ENCODE data around the gene TMED10.
A peak's percentile ranks its signal among the peaks of the same experiment; 100 is the strongest.

TMED10 gene

DNA sequence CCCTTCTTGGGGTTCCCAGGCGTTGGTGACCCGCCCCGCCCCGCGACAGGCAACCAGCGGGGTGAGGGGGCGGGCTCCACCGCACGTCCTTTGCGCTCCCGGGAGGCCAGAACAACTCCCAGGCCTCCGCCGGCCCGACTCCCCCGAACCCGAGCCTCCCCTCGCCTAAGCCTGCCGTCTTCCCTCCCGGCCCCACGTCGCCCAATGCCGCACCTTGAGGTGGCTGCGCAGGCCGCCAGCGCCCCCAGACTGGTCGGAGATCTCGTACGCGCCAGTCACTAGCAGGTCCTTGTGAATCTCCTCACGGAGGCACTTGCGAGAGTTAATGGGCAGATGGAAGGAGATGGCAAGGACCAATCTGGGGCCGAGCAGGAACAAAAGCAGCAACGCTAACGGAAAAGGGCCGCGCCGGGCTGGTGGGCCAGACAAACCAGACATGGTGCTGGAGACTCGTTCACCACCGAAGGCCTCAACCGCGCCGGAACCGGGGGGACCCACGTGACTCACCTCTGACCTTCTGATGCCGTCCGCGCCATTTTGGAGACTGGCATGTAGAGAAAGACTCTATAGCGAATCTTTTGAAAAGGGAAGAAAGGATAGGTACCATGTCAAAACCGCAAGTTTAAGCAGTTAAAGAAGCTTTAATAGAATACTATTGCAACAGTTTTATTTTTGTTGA, at the start of gene TMED10:
Gene TMED10, minus strand, starts transcription at position 471 of the 679 bp plus-strand sequence. Its CDS starts 33 bp downstream, at position 438.
- peak; percentile 83 to 85 for DNase-seq (ENCODE audit: low read depth in 2 of 2)

DNA sequence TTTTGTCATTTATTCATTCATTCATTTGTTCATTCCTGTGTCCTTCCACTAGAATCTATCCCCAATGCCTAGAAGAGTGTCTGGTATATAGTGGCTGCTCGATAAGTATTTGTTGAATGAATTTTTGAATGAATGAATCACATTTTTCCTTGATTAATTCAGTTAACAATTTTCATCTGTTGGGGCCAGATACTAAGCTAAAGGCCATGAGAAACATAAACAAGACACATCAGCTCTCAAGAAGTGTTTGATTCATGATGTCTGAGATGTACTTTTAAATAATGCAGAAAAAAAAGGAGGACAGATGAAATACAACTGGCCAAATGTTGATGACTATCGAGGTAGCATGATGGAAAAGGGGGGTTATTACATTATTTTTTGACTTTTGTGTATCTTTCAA, 48.1 kb upstream of the TMED10 start:
- DNase-seq (ENCODE audit: low read depth in 2 of 2), result no peak

DNA sequence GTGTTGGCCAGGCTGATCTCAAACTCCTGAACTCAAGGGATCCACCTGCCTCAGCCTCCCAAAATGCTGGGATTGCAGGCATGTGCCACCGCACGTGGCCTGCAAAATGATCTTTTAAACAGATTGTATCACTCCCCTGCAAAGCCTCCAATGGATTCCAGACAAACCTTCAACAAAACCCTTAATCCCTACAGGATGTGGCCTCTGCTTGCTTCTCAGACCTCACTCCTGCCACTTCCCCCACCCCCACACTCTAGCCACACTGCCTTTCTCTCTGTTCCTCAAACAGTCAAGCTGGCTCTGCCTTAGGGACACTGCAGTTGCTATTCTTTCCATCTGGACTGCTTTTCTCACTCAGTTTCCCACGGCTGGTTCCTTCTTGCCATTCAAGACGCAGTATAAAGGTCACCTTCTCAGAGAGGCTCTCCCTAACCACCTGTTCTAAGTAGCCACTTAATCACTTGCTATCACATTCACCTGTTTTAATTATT, 47.3 kb upstream of the TMED10 start:
- DNase-seq (ENCODE audit: low read depth in 2 of 2), result no peak

DNA sequence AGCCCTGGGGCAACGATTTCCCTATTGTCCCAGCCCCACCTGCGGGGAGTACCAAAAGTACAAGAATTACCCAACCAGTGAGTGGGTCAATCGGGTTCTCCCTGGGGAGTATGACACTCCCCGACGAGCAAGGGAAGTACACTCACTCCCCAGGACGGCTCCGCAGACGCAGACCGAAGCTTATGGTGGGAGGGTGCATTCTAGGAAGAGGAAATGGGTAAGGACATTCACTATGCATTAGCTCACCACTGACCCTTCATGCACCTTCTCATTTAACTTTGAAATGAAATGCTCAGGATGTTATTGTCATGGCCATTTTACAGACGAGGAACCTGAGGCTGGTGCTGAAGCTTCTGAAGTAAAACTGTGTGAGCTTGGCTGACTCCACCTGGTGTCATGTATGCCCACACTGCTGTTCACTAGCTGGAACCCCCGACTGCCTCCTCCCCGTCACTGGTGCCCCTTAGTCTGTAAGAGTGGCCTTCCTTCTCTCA, 45.8 kb upstream of the TMED10 start:
- DNase-seq (ENCODE audit: low read depth in 2 of 2), result no peak

DNA sequence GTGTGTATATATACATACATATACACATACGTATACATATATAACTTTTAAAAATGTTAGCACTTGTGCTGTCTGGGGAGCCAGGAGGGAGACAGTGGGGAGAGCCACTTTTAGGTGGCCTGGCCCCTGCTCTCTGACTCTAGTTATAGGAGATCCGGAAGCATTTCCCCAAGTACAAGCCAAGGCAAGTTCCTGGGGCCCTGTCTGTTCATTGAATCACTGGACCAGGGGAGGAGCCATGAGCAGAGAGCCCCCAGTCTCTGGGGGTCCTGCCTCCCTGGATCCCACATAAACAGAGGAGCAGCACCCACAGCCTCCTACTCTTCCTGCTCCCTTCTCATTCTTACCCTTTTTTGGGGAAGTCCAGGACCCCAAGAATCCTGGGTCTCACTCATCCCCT, 45.4 kb upstream of the TMED10 start:
- no peak for DNase-seq (ENCODE audit: low read depth in 2 of 2)

DNA sequence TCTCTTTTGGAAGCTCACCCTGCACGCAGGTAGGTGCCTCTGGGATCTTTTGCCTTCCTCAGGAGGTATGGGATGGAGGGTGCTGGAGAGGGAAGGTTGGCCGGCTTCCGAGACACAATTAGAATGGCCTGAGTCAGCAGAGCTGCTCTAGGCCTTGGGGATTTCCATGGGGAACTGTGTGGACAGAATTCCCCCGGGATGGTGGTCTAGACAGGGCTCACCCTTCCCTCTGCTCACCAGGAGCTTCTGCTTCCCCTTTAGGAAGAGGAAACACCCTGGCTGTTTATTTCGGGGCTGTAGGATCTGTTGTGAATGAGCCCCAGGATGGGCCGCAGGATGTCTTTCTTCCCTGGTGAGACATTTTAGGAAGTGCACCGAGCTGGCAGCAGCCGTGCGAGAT, 43.7 kb upstream of the TMED10 start:
- DNase-seq (ENCODE audit: low read depth in 2 of 2), result no peak

DNA sequence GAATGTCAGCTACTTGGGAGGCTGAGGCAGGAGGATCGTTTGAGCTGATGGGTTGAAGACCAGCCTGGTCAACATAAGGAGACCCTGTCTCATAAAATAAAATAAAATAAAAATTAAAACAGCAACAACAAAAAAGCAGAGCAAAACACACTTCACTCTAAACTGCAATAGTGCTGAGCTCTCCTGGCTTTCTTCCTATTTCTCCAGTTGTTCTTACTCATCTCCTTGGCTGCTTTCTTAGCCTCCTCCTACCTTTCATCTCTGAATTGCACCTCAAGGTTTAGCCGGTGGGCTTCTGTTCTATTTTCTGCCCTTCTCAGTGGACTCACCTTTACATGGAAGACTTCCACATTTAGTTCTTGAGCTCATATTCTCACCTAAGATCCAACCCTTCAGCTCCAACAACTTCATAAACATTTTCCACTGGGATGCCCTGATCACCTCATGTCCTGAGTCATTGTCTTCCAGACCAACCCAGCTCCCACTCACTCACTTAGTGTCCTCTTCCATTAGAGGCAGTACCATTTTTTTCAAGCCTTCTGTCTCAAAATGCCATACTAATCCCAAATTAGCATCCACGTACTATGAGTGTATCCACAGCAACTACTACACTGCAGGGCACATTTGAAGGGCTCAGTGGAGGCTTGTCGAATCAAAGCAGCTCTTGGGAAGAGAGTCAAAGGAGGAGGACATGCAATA, 41.2 kb upstream of the TMED10 start:
- DNase-seq (ENCODE audit: low read depth in 2 of 2), result no peak

DNA sequence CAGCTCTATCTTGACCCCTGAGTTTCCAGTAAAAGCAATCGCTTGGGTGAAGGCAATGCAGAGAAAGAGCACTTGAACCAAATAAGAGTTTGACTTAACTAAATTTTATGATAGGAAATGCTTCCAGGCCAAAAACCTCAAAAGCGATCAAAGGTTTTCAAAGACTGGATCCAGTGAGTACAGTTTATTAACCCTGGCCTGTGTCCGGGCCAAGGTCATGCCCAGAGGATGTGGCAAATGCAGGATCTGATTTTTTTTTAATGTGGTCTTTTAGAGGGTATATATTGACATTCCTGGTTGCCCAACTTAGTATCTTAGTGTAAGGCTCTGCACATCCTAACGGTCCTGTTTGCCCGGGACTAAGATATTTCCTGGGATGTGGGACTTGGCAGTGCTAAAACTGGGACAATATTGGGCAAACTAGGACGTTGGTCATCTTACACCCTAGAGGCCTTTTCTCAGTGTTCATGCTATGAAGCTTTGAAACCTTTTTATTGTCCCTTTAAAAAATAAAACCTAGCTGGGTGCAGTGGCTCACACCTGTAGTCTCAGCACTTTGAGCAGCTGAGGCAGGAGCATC, 40.1 kb upstream of the TMED10 start:
- no peak for DNase-seq (ENCODE audit: low read depth in 2 of 2)

DNA sequence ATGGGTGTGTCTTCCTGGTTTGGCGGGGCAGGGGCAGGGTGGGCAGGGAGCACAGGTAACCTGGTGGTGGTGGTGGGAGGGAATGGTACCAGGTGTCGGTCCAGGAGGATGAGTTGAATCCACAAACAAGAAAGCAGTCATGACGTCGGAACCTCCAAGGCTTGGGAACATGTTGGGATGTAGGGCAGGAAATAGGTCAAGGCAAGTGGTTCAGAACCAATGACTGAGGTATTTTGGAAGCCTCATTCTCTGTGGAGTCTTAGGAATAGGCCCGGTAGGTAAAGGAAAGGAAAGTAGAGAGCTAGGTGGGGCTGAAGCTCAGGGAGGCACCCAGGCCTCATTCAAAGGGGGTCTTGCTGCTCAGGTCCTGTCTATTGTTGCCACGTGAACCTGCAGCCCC, 39.1 kb upstream of the TMED10 start:
- no peak for DNase-seq (ENCODE audit: low read depth in 2 of 2)

DNA sequence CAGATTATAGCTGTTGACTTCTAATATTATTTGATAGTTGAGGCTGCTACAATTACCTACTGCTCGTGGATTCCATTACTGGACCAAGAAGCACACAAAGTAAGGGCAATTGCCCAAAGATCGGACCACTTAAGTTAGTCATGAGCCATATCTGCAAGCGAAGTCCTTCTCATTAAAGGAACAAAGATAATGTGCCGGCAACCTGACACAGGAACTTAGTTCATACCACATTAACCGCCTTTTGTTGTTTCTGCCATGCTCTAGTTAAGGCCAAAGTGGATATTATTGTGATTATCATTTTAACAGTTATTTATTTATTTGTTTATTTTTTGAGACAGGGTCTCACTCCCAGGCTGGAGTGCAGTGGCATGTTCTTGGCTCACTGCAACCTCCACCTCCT, 38.1 kb upstream of the TMED10 start:
- DNase-seq (ENCODE audit: low read depth in 2 of 2), result no peak

DNA sequence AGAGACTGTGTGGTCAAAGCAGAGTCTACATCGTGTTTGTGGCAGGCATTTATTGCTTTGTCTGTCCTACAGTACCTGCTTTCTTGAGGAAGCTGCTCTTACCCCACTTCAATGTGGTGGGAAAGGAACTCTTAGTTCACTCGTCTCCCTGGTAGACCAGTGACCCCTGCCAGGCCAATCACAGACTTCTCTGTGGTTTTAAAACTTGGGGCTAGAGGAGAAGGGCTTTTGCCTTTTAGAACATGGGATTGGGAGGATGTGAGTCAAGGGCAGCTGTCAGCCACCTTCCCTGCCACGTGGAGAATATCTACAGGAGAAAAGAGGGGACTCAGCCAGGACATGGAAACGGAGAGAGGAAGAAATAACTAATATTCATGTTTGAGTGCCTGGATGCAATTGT, 36.8 kb upstream of the TMED10 start:
- DNase-seq (ENCODE audit: low read depth in 2 of 2), result no peak

DNA sequence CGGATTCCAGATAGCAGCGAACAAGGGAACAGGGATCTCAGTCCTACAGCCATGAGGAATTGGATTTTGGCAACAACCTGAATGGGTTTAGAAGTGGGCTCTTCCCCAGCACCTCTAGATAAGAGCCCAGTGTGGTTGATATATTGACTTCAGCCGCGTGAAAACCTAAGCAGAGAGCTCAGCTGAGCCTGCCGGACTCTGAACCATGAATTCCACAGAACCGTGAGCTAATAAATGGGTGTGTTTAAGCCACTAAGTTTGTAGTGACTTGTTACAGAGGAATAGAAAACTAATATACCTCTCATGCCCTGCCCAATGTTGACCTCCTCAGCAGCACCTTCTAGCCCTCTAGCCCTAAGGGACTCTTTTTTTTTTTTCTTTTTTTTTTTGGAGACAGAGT, 32.4 kb upstream of the TMED10 start:
- no peak for DNase-seq (ENCODE audit: low read depth in 2 of 2)

DNA sequence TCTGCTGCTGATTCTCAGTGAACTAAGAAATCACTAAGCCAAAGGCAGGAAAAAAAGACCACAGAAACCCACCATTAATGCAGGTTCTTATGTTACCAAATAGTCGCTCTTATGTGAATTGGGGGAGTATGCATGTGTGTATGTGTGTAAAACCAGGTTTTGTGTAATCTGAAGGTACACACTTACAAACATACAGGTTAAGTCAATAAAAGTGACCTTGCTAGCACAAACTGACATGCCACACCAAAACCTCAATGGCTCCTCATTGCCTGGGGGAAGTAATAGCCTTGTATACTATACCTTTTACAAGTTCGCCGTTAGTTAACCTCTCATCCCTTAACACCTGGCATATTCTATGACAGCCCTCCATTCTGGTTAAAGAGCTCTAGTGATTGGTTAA, 29.8 kb upstream of the TMED10 start:
- DNase-seq (ENCODE audit: low read depth in 2 of 2), result no peak

DNA sequence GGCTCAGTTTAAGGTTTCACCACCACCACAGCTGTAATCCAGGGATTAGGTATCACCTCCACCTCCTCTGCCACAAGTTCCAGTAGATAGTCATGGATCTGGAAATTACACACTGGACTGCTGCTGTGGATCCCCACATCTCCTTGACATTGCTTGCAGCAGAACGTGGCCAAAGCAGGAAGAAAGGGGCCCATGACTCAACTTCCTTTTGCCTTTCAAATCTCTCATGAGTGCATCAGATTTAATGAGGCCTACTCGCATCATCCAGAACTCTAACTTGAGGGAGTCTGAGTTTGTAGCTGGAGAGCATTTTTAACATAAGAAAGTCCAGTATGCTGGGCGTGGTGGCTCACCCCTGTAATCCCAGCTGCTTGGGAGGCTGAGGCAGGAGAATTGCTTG, 29.2 kb upstream of the TMED10 start:
- DNase-seq (ENCODE audit: low read depth in 2 of 2), result no peak

DNA sequence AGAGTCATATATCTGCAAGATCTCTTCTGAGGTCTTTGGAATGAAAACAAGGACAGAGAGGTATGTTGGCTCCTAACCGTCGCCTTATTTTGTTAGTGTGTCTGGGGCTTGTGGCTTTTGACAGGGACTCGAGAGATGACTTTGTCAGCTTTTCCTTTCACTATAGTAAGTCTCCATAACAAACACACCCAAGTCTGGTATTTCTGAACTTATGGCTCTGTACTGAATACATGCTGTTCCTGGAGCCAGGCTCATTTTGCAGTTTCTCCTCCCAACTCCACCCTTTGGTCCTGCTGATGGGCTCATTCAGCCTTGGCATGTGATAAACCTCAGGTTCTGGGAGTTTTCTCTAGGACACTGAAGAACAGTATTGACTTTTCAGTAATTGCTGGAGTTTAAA, 27.7 kb upstream of the TMED10 start:
- no peak for DNase-seq (ENCODE audit: low read depth in 2 of 2)

DNA sequence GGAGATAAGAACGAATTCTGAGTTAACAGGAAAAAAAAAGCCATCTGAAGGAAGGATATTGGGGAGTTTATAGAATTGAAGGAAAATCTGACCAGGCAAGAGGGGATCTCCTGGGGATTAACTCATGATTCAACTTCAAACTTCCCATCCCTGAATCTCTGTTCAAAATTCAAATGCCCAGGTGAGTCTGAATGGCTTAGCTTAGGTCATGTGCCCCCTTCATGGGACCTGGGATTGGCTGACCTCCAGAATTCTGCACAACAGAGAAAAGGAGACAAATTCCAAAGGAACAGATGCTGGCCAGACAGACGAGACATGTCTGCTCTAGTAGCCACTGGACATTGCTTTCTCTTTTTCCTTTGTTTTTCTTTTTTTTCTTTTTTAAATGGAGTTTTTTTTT, 26.2 kb upstream of the TMED10 start:
- no peak for DNase-seq (ENCODE audit: low read depth in 2 of 2)

DNA sequence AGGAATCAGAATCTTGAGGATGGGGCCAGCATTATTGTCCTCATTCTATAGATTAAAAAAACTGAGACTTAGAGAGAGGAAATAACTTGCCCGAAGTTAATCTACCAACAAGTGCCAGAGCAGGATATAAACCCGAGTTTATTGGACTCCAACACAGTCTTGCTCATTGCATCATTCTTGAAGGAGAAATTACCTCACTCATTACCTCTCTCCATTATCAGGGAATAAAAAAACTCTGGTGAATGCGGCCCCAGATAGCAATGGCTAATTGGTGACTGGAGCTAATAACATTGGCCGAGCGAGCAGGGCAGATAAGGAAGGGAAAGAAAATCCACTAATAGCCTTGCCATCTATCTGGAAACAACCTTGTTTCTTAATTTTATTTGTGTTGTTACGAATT, 24.7 kb upstream of the TMED10 start:
- DNase-seq (ENCODE audit: low read depth in 2 of 2), result no peak

DNA sequence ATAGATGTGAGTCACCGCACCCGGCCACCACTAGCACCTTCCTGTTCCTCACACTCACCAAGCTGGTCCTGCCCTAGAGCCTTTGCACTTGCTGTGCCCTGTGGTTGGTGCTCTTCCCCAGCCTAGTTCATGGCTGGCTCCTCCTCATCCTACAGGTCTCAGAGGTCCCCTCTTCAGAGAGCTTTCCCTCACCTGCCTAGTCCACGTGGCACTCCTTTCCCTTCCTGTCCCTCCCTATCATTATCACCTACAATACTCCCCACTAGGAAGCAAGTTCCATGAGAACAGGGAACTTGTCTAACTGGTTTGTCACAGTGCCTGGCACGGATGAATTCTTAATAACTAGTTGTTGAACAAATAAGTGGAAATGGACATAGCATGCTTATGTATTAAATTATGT, 24.0 kb upstream of the TMED10 start:
- no peak for DNase-seq (ENCODE audit: low read depth in 2 of 2)

DNA sequence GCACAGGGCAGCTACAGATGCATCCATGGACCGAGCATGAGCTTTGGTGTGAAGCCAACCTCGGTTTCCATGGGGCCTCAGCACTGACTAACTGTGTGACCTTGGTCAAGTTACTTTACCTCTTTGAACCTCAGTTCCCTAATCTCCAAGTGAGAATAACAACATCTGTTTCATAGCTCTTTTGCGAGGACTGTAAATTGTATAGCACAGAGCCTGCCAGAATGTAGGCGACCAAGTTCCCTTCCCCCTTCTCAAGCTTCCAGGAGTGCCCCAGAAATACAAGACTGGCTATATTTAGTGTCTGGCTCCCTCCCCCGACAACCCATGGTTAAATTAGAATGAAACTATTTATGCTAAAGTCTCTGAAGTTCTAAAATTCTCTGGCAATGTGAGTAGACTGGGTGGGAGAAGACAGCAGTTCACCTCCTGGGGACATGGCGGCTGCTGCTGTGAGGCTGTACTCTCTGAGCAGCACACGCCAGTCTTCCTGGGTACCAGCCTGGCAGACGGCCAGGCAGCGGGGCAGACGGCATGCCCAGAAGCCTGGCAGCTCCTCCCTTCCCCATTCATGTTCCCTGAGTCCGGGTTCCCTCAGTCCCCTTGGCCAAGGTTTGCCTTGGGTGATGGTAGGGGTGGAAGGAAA, 22.0 kb upstream of the TMED10 start:
- no peak for DNase-seq (ENCODE audit: low read depth in 2 of 2)

DNA sequence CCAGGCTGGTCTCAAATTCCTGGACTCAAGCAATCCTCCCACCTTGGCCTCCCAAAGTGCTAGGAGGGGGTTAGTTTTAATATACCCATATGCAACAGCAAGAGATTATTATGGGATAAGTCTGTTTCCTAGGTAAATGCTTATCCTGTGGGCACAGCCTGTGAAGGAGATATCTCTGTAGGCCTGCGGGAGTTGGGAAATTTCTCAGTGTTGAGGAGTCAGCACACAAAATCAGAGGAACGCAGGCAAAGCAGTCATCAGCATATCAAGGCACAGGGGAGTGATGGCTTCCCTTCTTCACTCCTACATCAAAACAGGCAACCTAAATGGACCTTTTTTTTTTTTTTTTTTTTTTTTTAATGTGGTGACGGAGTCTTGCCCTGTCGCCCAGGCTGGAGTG, 20.9 kb upstream of the TMED10 start:
- no peak for DNase-seq (ENCODE audit: low read depth in 2 of 2)

DNA sequence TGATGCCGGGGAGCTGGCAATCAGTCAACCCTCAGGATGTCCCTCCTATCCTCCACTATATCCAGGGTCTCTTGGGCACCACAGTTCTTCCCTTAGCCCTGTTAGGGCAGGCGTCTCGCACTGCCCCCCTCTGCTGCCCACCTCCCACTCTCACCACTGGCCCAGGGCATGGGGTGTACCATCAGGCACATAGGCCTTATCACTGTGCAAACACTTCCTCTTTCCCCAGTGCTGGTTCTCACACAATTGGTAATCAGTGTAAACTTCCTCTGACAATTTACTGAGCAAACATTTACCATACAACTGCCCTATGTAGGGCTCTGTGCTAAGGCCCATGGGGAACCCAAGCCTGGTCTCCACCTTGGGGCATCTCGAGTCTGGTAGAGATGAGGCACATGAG, 20.1 kb upstream of the TMED10 start:
- no peak for DNase-seq (ENCODE audit: low read depth in 2 of 2)

DNA sequence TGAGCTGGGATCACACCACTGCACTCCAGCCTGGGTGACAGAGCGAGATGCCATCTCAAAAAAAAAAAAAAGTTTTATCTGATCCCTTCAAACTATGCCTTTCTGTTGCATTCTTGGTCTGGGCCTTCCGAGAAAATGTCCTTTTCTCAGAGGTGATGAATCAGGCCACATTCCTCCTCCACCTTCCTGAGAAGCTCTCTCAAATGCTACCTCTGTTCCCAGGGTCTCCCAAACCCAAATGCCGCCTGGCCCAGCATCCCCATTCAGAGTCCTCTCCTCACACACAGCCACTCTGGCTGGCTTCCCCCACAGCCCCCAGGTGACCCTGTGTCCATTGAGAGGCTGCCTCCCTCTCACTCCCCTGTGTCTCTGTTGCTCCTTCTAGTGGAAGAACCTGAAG, 19.7 kb upstream of the TMED10 start:
- no peak for DNase-seq (ENCODE audit: low read depth in 2 of 2)

DNA sequence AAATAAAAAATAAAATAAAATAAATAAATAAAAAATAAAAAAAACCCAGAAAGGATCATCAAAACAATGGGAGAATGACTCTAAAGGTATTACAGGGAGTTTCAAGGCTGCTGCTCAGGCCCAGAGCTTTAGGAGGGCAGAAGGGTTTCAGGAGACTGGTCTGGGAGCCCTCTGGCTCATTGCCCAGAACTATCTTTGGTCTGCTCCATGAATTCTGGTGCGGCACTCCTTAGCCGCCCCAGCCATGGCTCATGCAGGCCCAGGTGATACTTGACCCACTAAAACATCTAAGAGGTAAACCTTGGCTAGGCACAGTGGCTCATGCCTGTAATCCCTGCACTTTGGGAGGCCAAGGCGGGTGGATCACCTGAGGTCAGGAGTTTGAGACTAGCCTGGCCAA, 14.7 kb upstream of the TMED10 start:
- DNase-seq (ENCODE audit: low read depth in 2 of 2), result no peak
